ENCODE data around the gene TLK1.

Gene TLK1

DNA sequence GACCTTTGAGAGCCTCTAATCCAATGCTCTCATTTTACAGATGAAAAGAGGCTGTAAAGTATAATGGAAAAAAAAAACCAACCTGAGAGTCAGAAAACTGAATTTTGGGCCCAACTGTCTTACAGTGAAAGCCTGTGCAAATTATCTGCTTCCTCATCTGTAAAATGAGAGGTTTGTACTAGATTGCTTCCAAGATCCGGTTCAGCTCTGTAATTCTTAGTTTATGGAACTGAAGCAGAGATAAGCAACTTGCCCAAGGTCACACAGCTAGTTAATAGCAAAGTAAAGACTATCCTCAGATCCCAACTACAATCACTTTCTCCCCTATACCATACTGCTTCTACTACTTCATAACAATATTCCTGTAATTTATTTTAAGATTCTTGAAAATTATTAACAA is 6.3 kb downstream of the TLK1 start:
- Histone ChIP-seq H3K4me3 (ENCODE audit: low read length in 2 of 2) (no peak overlapping the region), H3K9ac (ENCODE audit: low read depth, low read length, poor library complexity) (no peak overlapping the region), H2BK120ac (ENCODE audit: low read depth, low read length) (no peak overlapping the region), H3K36me3 (replicated peaks in 1 of 2; ENCODE audit: control insufficient read depth in 2 of 2, insufficient read depth in 2 of 2, low read length in 2 of 2) (peaks cover 0 to 5% of the 10 kb centered on the region in 2 donors), H3K4ac (ENCODE audit: low read length) (no peak overlapping the region), H3K23ac (ENCODE audit: low read depth, low read length, poor library complexity) (no peak overlapping the region), H2BK12ac (ENCODE audit: low read length) (no peak overlapping the region), H2BK15ac (ENCODE audit: low read length) (no peak overlapping the region), H4K8ac (ENCODE audit: low read depth, low read length) (no peak overlapping the region), H4K91ac (ENCODE audit: low read depth, low read length, poor library complexity) (no peak overlapping the region), H3K18ac (ENCODE audit: low read length) (no peak overlapping the region), H3K4me1 (ENCODE audit: control insufficient read depth in 2 of 2, insufficient read depth in 1 of 2, low read depth in 1 of 2, low read length in 2 of 2) (peaks cover 0 to 18% of the 10 kb centered on the region in 2 donors), H2AFZ (ENCODE audit: low read length) (no peak overlapping the region), H3K79me1 (ENCODE audit: low read depth, low read length) (no peaks in the 10 kb centered on the region), H3K9me3 (replicated peaks in 1 of 2; ENCODE audit: control insufficient read depth in 2 of 2, insufficient read depth in 1 of 2, low read depth in 1 of 2, low read length in 2 of 2) (peaks cover 0 to 8% of the 10 kb centered on the region in 2 donors), H2AK5ac (ENCODE audit: low read depth, low read length) (no peak overlapping the region), H3K27ac (replicated peaks; ENCODE audit: low read length) (no peak overlapping the region), H3K4me2 (ENCODE audit: insufficient read depth, low read length, poor library complexity, severe bottlenecking) (no peak overlapping the region), H3K27me3 (ENCODE audit: control insufficient read depth in 3 of 3, insufficient read depth in 3 of 3, low read depth in 1 of 3, low read length in 3 of 3) (no peaks in the 10 kb centered on the region), H2BK5ac (ENCODE audit: low read length) (no peak overlapping the region), H3K14ac (ENCODE audit: low read length) (no peak overlapping the region)
- no peak for DNase-seq (ENCODE audit: low spot score)
- no CpG with 5 or more reads among the region's 1 CpG for WGBS, 2 donors (ENCODE audit: extremely low coverage in 2 of 2, insufficient read length in 2 of 2, insufficient replicate concordance in 1 of 2)

DNA sequence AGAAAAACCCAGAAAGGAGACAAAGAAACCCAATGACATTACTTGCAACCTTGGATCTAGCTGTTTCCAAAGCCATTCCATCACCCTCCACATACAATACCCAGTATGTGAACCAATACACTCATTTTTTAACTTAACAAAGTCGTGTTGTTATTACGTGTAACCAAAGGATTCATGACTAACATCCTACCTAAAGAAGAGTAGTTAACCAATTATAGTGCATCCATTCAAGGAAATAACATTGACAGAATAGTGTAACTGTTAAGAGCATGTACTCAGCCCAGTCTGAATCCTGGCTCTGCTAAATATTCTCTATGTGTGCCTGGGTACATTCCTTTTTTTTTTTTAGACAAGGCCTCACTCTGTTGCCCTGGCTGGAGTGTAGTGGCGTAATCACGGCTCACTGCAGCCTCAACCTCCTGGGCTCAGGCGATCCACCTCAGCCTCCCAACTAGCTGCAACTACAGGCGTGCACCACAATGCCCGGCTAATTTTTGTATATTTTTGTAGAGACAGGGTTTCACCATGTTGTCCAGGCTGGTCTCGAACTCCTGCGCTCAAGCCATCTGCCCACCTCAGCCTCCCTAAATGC is 9.9 kb downstream of the TLK1 start:
- H3K4me2 ChIP-seq (ENCODE audit: insufficient read depth, low read length, poor library complexity, severe bottlenecking) = no peak overlapping the region
- H3K23ac ChIP-seq (ENCODE audit: low read depth, low read length, poor library complexity) = no peak overlapping the region
- DNase-seq (ENCODE audit: low spot score) = no peak
- peaks cover 1 to 11% of the 10 kb centered on the region in 2 donors for H3K36me3 ChIP-seq (replicated peaks in 1 of 2; ENCODE audit: control insufficient read depth in 2 of 2, insufficient read depth in 2 of 2, low read length in 2 of 2)
- no peak overlapping the region for H2BK120ac ChIP-seq (ENCODE audit: low read depth, low read length)
- H3K27me3 ChIP-seq (ENCODE audit: control insufficient read depth in 3 of 3, insufficient read depth in 3 of 3, low read depth in 1 of 3, low read length in 3 of 3) = no peaks in the 10 kb centered on the region
- H2AK5ac ChIP-seq (ENCODE audit: low read depth, low read length) = no peak overlapping the region
- H3K9me3 ChIP-seq (replicated peaks in 1 of 2; ENCODE audit: control insufficient read depth in 2 of 2, insufficient read depth in 1 of 2, low read depth in 1 of 2, low read length in 2 of 2) = peaks cover 0 to 8% of the 10 kb centered on the region in 2 donors
- H2BK15ac ChIP-seq (ENCODE audit: low read length) = no peak overlapping the region
- H4K8ac ChIP-seq (ENCODE audit: low read depth, low read length) = no peak overlapping the region
- no peak overlapping the region for H3K9ac ChIP-seq (ENCODE audit: low read depth, low read length, poor library complexity)
- H3K27ac ChIP-seq (replicated peaks; ENCODE audit: low read length) = no peak overlapping the region
- H2BK12ac ChIP-seq (ENCODE audit: low read length) = no peak overlapping the region
- H3K79me1 ChIP-seq (ENCODE audit: low read depth, low read length) = no peaks in the 10 kb centered on the region
- no peak overlapping the region for H2BK5ac ChIP-seq (ENCODE audit: low read length)
- H3K14ac ChIP-seq (ENCODE audit: low read length) = no peak overlapping the region
- H2AFZ ChIP-seq (ENCODE audit: low read length) = no peak overlapping the region
- no peak overlapping the region for H3K4ac ChIP-seq (ENCODE audit: low read length)
- no peak overlapping the region for H3K4me3 ChIP-seq (ENCODE audit: low read length in 2 of 2)
- no CpG with 5 or more reads among the region's 9 CpGs for WGBS, 2 donors (ENCODE audit: extremely low coverage in 2 of 2, insufficient read length in 2 of 2, insufficient replicate concordance in 1 of 2)
- H3K18ac ChIP-seq (ENCODE audit: low read length) = no peak overlapping the region
- peaks cover 0 to 3% of the 10 kb centered on the region in 2 donors for H3K4me1 ChIP-seq (ENCODE audit: control insufficient read depth in 2 of 2, insufficient read depth in 1 of 2, low read depth in 1 of 2, low read length in 2 of 2)
- no peak overlapping the region for H4K91ac ChIP-seq (ENCODE audit: low read depth, low read length, poor library complexity)

DNA sequence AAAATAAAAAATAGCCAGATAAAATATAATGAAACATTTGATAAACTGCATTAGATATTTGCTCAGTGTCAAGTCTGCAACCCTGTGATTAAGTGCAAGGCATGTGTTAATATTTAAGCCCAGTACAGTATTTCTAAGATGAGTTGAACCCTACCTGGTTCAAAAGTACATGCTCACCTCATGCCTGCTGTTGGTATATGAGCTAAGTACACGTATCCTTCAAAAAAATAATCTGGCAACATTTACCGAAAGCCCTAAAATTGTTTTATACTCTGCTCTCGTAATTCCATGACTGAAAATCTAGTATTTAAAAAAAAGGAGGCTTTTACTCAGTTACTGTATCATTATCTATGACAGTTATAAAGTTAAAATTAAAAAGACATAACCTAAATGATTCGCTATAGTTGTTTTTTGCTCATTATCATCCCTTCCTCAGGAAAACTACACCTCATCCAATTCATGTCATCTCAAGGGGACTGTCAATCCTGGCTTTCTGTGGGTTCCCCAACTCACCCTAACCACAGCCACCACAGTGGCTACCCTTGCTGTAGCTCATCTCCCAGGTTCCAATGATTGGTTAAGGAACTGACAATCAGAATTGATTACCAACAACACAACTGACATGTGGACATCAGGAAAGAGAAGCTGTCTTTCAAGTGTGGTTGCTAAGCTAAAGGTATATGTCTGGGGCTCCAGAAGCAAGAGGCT is 10.6 kb downstream of the TLK1 start:
- Histone ChIP-seq H3K4ac (ENCODE audit: low read length) (no peak overlapping the region), H3K27ac (replicated peaks; ENCODE audit: low read length) (no peak overlapping the region), H2BK5ac (ENCODE audit: low read length) (no peak overlapping the region), H4K8ac (ENCODE audit: low read depth, low read length) (no peak overlapping the region), H3K27me3 (ENCODE audit: control insufficient read depth in 3 of 3, insufficient read depth in 3 of 3, low read depth in 1 of 3, low read length in 3 of 3) (no peaks in the 10 kb centered on the region), H3K4me3 (ENCODE audit: low read length in 2 of 2) (no peak overlapping the region), H3K4me1 (ENCODE audit: control insufficient read depth in 2 of 2, insufficient read depth in 1 of 2, low read depth in 1 of 2, low read length in 2 of 2) (no peaks in the 10 kb centered on the region), H2AFZ (ENCODE audit: low read length) (no peak overlapping the region), H3K79me1 (ENCODE audit: low read depth, low read length) (no peaks in the 10 kb centered on the region), H2BK15ac (ENCODE audit: low read length) (no peak overlapping the region), H2BK120ac (ENCODE audit: low read depth, low read length) (no peak overlapping the region), H3K9me3 (replicated peaks in 1 of 2; ENCODE audit: control insufficient read depth in 2 of 2, insufficient read depth in 1 of 2, low read depth in 1 of 2, low read length in 2 of 2) (peaks cover 0 to 8% of the 10 kb centered on the region in 2 donors), H4K91ac (ENCODE audit: low read depth, low read length, poor library complexity) (no peak overlapping the region), H3K4me2 (ENCODE audit: insufficient read depth, low read length, poor library complexity, severe bottlenecking) (no peak overlapping the region), H3K14ac (ENCODE audit: low read length) (no peak overlapping the region), H3K36me3 (replicated peaks in 1 of 2; ENCODE audit: control insufficient read depth in 2 of 2, insufficient read depth in 2 of 2, low read length in 2 of 2) (peaks cover 1 to 14% of the 10 kb centered on the region in 2 donors), H3K9ac (ENCODE audit: low read depth, low read length, poor library complexity) (no peak overlapping the region), H3K23ac (ENCODE audit: low read depth, low read length, poor library complexity) (no peak overlapping the region), H3K18ac (ENCODE audit: low read length) (no peak overlapping the region), H2AK5ac (ENCODE audit: low read depth, low read length) (no peak overlapping the region), H2BK12ac (ENCODE audit: low read length) (no peak overlapping the region)
- WGBS, 2 donors (ENCODE audit: extremely low coverage in 2 of 2, insufficient read length in 2 of 2, insufficient replicate concordance in 1 of 2) = no CpG with 5 or more reads among the region's 4 CpGs
- no peak for DNase-seq (ENCODE audit: low spot score)

DNA sequence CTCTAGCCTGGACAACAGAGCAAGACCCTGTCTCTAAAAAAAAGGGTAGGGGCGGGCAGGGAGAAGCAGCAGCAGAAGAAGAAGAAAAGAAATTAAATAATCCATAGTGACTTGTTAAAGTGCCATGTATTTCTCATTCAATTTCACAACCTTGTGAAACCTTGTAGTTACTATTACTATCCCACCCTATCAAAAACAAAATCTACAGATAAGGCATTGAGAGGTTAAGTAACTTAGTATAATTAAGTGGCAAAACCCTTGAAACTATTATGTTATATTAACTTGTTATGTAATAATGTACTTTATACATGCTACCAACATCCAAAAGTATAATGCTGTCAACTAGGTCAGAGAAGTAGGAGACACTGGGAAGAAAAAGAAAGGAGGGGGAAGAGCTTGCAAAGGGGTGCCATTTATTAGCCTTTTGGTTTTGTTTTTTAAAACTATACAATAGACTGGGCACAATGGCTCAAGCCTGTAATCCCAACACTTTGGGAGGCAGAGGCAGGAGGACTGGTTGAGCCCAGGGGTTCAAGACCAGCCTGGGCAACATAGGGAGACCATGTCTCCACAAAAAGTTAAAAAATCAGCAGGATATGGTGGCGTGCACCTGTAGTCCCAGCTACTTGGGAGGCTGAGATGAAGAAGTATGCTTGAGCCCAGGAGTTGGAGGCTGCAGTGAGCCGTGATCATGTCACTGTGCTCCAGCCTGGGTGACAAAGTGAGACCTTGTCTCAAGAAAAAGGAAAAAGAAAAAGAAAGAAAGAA is 11.3 kb downstream of the TLK1 start:
- Histone ChIP-seq H2BK5ac (ENCODE audit: low read length) (no peak overlapping the region), H3K4ac (ENCODE audit: low read length) (no peak overlapping the region)
- DNase-seq (ENCODE audit: low spot score) = no peak

More for the DNA sequence above, 11.3 kb downstream of the TLK1 start:
- no peak overlapping the region for H3K23ac ChIP-seq (ENCODE audit: low read depth, low read length, poor library complexity)
- no peak overlapping the region for H3K14ac ChIP-seq (ENCODE audit: low read length)
- no peak overlapping the region for H2BK120ac ChIP-seq (ENCODE audit: low read depth, low read length)
- H3K79me1 ChIP-seq (ENCODE audit: low read depth, low read length) = peaks cover 2% of the 10 kb centered on the region
- H4K8ac ChIP-seq (ENCODE audit: low read depth, low read length) = no peak overlapping the region
- no peak overlapping the region for H3K4me2 ChIP-seq (ENCODE audit: insufficient read depth, low read length, poor library complexity, severe bottlenecking)
- H3K27me3 ChIP-seq (ENCODE audit: control insufficient read depth in 3 of 3, insufficient read depth in 3 of 3, low read depth in 1 of 3, low read length in 3 of 3) = no peaks in the 10 kb centered on the region
- no peak overlapping the region for H2BK12ac ChIP-seq (ENCODE audit: low read length)
- no peak overlapping the region for H2BK15ac ChIP-seq (ENCODE audit: low read length)
- H3K27ac ChIP-seq (replicated peaks; ENCODE audit: low read length) = no peak overlapping the region
- H2AFZ ChIP-seq (ENCODE audit: low read length) = no peak overlapping the region
- H3K18ac ChIP-seq (ENCODE audit: low read length) = no peak overlapping the region
- no peak overlapping the region for H3K9ac ChIP-seq (ENCODE audit: low read depth, low read length, poor library complexity)
- peaks cover 0 to 10% of the 10 kb centered on the region in 2 donors for H3K9me3 ChIP-seq (replicated peaks in 1 of 2; ENCODE audit: control insufficient read depth in 2 of 2, insufficient read depth in 1 of 2, low read depth in 1 of 2, low read length in 2 of 2)
- H3K36me3 ChIP-seq (replicated peaks in 1 of 2; ENCODE audit: control insufficient read depth in 2 of 2, insufficient read depth in 2 of 2, low read length in 2 of 2) = peaks cover 1 to 17% of the 10 kb centered on the region in 2 donors
- H3K4me3 ChIP-seq (ENCODE audit: low read length in 2 of 2) = no peak overlapping the region
- no peak overlapping the region for H4K91ac ChIP-seq (ENCODE audit: low read depth, low read length, poor library complexity)
- no CpG with 5 or more reads among the region's 3 CpGs for WGBS, 2 donors (ENCODE audit: extremely low coverage in 2 of 2, insufficient read length in 2 of 2, insufficient replicate concordance in 1 of 2)
- H3K4me1 ChIP-seq (ENCODE audit: control insufficient read depth in 2 of 2, insufficient read depth in 1 of 2, low read depth in 1 of 2, low read length in 2 of 2) = no peaks in the 10 kb centered on the region
- H2AK5ac ChIP-seq (ENCODE audit: low read depth, low read length) = no peak overlapping the region

All from neuronal stem cell (in vitro differentiated cells).